ENCODE data around the gene ATP1B2.
"Not testable (repeated sequence)": the region's sequence is repeated elsewhere in the genome, so short reads cannot be mapped to it uniquely, and the experiment has no call there.

Gene ATP1B2, protein sequence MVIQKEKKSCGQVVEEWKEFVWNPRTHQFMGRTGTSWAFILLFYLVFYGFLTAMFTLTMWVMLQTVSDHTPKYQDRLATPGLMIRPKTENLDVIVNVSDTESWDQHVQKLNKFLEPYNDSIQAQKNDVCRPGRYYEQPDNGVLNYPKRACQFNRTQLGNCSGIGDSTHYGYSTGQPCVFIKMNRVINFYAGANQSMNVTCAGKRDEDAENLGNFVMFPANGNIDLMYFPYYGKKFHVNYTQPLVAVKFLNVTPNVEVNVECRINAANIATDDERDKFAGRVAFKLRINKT

DNA sequence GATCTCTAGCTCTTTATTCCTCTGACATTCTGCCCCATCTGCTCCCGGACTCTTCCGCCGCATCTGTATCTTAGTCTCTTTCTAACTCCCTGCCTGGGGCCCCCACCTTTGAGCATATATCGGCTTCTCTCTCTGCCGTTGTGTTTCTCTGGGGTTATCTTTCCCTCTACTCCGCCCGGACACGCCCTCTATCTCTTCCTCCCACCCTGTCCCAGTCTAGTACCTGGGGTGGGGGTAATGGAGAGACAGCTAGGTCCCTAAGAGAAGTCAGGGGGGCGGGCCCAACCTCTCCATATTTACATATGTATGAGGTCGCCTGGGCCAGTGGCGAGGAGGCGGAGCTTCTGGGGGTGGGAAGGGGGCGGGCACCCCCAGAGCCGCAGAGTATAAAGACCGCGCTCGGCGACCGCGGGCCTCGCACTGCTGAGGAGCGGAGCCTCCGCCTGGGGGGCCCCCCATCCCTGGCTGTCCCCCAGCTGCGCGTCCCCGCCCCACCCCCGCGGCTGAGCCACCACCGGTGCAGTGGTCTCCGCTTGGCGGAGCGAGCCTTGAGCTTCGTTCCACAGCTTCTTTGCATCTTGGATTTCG, at the start of gene ATP1B2:
Gene ATP1B2 (plus strand): TSS at position 418 of the 588 bp plus-strand sequence. CDS start 593 bp downstream, outside the sequence.
- DNase-seq = peak; percentile 27

DNA sequence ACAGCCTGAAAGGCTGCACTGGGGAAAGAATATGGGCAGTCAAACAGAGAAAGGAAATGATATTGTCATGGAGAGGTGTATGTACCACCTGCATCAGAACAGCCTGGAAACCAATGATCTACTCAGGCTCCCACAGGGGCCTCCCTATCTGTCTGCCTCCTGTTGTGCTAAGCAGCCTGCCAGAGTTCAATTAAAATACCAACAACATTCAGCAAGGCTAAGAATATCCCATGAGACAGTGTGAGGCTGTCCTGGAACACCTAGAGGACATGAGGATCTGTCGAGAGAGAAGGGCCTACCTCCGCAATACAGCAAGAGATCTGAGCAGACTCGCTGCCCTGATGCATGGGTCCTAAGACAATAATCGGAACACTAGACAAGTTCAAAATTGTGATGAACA, 44.4 kb upstream of the ATP1B2 start:
- no peak for DNase-seq

DNA sequence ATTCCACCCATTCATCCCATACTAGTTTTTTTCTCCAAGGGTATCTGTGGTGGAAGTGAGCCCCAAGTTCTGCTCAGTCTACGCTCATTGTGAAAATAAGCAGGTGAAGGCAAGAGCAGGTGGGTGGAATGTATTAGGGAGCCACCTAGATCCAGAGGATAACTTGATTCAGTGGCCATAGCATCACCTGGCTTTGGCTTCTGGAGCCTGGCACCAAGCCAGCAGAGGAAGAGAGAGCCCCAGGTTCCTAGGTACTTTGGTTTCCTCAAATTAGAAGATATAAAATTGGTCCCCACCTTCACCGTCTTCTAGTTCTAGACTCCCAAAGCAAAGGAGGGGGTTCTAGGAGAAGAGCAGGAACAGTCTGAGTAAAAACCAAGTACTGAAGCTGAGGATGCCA, 40.1 kb upstream of the ATP1B2 start:
- DNase-seq = no peak

DNA sequence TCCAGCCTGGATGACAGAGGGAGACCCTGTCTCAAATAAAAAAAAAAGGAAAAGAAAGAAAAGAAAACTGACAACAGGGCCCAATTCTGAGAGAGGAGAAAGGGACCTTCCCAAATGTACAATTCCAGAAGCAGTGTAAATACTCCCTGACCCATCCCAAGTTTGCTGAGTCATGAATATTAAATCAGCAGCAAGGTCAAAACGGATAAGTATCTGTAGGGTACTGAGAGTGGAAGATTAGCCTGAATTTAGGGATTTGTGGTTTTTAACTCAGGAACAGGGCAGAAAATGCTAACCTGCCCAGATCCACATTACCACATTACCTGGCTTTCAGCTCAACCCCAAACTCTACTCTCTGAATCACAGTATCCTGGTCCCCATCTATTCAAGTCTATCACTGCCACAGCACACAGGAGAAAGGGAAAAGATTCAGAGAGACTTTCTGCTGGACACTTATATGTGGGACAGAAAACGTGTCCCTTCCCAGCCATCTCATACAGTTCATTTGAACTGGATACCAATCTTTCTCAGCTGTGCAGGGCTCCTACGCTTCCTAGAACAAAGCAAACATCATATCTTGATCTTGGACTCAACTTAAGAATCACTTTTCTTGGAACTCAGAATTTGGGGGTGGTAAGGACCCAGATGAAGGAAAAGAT, 39.0 kb upstream of the ATP1B2 start:
- DNase-seq = no peak

DNA sequence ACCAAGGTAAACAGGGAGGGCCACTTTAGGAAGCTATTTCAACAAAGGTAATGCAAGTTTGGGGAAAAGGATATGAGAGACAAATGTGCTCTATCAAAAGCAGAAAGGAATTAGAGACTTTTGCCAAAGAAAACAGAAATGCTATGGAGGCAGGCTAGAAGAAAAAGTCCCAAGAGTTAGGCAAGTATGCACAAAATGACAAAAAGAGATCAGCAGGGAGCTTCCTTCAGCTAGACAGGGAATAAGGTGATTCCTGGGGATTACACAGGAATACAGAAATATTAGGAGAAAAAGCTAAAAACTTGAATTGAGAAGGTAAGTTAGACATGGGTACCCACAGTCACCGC, 38.5 kb upstream of the ATP1B2 start:
- DNase-seq = peak; percentile 17

DNA sequence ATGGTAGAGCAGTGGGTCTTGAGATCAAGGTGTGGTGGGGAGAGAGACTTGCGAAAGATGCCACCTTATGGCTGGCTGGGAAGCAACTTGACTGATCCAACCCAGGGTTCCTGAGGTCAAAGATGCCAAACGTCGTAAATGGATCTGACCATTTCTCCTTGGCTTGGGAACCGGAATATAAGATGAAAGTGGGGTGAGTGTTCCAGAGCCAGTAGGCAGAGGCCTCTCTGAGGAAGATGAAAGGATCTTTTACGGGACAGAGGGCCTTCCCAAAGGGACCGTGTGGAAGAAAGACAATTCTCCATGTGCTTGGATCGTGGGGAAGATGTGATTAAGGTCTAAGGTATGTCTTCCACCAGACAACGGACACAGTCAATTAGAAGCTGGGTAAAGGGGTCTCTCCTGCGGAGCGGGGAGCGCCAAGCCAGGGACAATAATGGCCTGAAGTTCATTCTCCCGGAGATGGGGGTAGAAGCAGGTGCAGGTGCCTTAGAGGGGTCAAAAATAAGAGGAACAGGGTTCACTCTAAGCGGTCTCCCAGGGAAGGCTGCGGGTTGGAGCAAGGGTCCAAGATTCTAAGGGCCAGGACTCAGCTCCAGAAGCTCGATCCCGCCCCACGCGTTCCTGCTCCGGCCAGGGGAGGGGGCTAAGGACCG, 36.8 kb upstream of the ATP1B2 start:
- peak; percentile 68 for DNase-seq

DNA sequence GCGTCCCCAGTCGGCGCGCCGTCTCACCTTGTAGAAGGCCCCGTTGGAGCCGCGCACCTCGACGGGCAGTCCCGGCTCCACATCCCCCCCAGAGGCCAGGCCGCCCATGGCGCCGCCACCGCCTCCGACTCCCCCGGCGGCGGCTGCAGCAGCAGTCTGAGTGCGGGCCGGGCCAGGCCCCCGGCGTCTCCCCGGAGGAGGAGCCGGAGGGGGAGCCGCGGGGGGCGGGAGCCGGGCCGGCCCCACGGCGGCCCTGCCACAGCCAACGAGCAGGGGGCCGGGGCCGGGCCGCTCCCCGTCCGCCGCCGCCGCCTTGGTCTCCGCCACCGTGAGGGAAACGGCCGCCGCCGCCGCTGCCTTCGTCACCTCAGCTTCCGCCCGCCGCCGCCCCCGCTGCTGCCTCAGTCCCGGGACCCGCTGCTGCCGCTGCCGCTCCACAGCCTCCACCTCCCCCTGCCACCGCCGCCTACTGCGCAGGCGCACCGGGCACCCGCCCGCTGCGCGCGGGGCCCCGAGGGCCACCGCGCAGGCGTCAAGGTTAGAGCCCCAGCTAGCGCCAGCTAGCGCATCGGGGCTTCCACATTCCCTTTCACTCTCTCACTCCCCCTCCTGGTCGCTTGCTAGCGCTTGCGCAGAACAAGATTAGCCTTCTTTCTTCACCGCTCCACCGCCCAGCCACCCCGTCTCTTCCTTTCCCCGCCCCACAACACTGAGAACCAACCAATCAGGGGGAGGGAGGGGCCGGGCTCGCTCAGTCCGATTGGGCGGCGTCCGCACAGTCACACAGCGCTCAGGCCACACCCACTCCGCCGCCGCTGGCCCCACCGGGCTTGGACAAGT, 36.1 kb upstream of the ATP1B2 start, which contains the start of gene FXR2:
Gene FXR2 (minus strand): TSS at position 473 of the 840 bp plus-strand sequence. CDS start 365 bp downstream, at position 108.
- peak; percentile 100 for DNase-seq

DNA sequence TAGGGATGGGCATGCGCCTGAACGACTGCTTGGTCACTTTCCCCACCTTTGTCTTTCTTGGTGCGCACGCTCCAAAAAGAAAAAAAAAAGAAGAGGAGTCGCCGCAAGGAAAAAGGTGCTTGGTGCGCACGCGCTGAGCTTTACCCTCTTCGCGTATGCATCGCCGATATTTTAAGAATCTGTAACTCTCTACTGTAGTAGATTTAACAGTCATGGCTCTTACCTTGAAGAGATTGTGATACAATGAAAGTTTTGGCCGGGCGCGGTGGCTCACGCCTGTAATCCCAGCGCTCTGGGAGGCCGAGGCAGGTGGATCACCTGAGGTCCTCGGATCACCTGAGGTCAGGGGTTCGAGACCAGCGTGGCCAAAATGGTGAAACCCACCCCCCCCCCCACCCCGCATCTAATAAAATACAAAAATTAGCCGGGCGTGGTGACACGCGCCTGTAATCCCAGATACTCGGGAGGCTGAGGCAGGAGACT, 35.4 kb upstream of the ATP1B2 start:
- no peak for DNase-seq

DNA sequence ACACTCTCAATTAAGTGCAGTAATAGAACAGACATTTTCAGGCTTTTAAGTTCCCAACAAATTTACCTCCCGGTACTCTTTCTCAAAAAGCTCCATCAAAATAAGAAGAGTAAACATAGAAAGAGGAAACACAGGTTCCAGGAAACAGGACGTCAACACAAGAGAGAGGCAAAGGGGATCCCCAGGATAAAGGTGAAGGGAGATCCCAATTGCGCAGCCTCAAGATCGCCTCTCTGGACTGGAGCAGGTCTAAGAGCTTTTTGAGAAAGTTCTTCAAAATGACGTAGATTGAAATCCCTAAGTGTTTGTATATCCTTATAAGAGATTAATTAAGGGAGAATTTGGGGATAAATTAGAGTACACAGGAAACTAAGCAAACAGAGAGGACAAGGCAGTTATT, 32.1 kb upstream of the ATP1B2 start:
- DNase-seq = no peak

DNA sequence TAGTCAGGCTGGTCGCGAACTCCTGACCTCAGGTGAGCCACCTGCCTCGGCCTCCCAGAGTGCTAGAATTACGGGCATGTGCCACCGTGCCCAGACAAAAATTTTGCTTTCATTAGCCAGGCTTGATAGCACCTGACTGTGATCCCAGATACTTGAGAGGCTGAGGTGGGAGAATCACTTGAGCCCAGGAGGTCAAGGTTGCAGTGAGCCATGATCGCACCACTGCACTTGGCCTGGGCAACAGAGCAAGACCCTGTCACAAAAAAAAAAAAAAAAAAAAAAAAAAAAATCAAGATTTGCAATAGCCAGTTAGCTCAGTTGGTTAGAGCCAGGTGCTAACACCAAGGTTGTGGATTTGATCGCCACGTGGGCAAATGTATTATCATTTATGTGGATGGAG, 29.9 kb upstream of the ATP1B2 start:
- DNase-seq = no peak

DNA sequence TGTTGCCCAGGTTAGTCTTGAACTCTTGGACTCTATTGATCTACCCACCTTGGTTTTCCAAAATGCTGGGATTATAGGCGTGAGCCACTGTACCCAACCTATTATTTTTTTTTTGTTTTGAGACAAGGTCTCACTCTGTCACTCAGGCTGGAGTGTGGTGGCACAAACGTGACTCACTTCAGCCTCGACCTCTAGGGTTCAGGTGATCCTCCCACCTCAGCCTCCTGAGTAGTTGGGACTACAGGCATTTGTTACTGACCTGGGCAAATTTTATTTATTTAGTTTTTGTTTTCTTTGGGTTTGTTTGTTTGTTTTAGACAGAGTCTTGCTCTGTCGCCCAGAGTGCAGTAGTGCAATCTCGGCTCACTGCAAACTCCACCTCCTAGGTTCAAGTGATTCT, 27.1 kb upstream of the ATP1B2 start:
- DNase-seq = no peak

DNA sequence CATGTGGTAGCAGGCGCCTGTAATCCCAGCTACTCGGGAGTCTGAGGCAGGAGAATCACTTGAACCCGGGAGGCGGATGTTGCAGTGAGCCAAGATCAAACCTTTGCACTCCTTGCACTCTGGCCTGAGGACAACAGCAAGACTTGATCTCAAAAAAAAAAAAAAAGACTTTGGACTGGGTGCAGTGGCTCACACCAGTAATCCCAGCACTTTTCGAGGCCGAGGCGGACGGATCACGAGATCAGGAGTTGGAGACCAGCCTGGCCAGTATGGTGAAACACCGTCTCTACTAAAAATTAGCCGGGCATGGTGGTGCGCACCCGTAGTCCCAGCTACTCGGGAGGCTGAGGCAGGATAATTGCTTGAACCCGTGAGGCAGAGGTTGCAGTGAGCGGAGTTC, 25.0 kb upstream of the ATP1B2 start:
- DNase-seq = not testable (repeated sequence)

DNA sequence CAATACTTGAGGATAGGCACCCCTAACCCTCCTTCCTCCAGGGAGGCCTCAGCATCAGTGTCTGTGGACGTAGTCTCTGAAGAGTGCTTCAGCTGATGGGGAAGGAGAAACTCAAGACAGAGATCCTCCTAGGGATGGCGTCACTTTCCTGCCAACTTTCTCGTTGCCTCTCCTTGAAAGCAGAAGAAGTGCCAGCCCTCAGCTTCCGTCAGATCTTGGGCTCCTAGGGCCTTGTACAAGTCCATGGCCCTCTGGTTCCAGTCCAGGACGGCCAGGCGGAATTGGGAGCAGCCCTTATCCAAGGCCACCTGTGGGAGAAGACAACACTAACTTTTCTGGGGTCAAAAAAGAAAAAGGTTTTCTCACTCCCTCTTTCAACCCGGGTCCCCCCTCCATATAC, 24.4 kb upstream of the ATP1B2 start:
- DNase-seq = no peak

DNA sequence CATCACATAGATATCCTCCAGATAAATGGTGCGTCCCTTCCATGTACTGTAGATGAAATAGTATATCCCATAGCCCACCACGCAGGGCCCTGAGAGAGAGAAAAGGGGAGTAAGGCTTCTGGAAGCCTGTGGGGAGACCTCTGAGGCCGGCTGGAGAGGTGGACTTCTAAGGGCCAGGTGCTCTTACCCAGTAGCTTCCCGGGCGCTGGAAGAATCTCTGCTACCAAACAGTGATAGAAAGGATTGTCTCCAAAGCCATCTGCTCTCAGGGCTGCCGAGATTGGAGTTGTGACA, 23.8 kb upstream of the ATP1B2 start:
- no peak for DNase-seq

DNA sequence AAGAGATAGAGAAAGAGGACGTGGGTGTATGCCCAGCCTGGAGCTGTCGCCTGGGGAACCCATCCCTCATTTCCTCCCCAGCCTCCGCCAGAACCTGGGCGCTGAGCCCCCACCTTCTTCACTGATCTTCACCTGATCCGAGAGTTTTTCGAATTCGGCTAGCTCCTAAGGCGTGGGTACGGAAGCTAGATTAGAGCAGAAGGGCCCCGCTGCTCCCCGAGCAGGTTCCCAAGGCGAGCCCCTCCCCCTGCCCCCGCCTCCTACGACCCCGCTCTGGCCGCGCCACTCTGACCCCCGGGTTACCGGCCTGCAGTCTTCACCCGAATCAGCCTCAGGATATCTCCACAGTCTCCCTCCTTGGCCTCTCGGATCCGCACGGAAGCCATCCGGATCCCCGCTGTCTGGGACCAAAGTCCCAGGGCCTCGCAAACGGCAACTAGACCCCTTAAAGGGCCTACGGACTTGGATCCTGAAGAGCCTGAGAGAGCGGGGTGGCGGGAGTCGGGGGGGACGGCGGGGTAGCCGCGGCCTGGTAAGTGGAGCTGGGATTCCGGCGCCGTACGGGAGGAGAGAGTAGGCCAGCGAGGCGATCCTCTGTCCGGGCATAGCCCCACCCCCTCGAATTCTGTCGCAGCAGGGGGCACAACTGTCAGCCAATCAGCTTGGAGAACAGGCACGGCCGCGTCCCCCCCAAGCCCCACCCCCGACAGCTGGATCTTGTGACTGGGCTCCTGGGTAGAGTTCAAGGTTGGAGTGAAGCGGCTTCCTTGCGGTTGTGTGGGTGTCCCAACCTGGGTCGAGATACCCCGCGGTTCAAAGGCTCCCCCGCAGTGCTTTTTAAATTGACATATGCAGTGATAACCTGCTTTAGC, 23.2 kb upstream of the ATP1B2 start, which contains the start of gene SAT2:
Gene SAT2 (minus strand): TSS at position 572 of the 872 bp plus-strand sequence. CDS start 186 bp downstream, at position 386.
- DNase-seq = peak; percentile 94

DNA sequence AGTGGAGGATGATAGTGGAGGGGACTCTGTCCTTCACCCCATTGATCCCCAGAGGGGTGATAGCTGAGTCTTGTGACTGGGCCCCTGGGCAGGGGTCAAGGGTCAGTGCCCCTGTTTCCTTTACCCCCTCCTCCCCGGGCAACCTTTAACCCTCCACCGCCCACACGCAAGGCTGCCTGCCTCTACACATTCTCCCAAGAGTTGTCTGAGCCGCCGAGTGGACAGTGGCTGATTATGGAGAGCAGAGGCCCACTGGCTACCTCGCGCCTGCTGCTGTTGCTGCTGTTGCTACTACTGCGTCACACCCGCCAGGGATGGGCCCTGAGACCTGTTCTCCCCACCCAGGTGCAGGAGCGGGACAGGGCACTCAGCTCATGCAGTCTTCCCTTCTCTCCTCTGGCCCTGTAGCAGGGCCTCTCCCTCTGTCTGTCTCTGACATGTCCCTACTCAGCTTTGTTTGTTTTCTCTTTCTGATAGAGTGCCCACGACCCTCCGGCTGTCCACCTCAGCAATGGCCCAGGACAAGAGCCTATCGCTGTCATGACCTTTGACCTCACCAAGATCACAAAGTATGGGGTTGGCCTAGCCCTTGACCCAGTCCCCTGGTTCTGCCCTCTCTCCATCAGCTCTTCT, 20.7 kb upstream of the ATP1B2 start, which contains the start of gene SHBG:
Gene SHBG (plus strand): TSS at position 197 of the 633 bp plus-strand sequence. CDS start 38 bp downstream, at position 235.
- DNase-seq = no peak

DNA sequence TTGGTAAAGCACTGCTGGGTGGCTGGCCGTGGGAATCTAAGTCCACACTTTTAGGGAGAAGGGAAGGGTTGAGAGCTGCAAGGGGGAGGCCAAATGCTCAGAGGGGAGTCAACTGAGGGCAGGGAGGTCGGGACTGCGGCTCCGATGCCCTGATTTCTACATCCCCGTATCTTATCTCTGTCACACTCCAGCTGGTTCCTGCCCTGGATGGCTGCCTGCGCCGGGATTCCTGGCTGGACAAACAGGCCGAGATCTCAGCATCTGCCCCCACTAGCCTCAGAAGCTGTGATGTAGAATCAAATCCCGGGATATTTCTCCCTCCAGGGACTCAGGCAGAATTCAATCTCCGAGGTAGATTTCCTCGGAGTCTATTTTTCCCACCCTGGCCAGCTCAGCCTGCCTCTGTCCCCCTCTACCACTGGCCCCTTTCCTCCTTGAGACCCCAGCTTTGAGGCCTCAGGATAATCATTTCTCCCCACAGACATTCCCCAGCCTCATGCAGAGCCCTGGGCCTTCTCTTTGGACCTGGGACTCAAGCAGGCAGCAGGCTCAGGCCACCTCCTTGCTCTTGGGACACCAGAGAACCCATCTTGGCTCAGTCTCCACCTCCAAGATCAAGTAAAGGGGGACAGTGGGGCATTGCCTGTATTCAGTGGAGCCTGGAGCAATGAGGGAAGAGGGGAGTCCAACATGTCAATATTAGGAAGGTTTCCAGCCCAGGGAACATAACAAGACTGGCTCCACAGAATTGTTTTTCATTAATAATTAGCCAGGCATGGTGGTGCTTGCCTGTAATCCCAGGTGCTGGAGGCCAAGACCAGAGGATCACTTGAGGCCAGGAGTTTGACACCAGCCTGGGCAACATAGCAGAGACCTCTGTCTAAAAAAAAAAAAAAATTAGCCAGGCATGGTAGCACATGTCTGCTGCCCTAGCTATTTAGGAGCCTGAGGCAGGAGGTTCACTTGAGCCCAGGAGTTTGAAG, 19.0 kb upstream of the ATP1B2 start:
- DNase-seq = no peak

DNA sequence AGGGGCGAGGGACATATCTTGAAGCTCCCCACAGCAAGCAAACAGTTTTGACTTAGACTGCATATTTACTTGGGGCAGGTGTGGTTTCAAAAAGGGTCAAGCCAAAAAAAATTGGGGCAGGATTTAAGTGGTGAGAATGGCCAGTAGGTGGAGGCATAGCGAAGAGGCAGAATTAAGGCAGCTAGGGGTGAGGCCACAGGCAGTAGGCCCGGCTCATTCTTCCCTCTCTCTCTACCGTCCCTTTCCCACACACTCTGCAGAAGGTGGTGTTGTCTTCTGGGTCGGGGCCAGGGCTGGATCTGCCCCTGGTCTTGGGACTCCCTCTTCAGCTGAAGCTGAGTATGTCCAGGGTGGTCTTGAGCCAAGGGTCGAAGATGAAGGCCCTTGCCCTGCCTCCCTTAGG, 18.2 kb upstream of the ATP1B2 start:
- peak; percentile 41 for DNase-seq

DNA sequence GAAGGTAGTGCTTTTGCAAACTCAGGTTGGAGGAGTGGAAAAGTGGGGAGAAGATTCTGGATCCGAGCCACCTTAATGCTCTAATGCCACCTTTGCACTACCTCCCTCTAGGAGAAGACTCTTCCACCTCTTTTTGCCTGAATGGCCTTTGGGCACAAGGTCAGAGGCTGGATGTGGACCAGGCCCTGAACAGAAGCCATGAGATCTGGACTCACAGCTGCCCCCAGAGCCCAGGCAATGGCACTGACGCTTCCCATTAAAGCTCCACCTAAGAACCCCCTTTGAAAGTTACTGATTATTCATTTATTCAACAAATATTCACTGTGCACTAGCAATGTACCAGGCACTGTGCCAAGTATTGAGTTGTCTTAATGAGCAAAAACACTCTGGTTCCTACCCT, 17.6 kb upstream of the ATP1B2 start:
- no peak for DNase-seq

DNA sequence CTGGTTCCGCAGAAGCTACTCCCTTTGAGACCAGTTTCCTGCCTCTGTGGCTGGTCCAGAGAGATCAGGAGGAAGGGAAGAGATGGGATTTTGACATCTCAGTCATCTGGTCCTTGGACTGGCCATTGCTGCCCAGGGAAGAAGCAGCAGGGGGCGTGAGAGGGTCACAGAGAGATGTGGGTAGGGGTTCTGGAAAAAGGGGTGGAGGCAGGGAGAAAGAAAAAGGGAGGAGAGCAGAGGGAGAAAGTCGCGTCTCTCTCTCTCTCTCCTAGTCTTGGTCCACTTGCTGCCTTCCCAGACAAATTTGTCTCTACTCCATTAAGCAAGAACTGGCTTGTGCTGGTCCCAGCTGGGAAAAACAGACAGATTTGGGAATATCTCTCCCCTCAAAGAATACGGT, 16.3 kb upstream of the ATP1B2 start:
- peak; percentile 41 for DNase-seq
